H1 (cell line): Measurements from ENCODE around the gene PGBD5. TPM values are rescaled to one million over a fixed set of nuclear protein-coding genes. Genes with fewer than 3 reads are reported as not detected.

Experiments used
- CTCF ChIA-PET: fragments of 300-600 bp; sonication (Branson Sonifier 250); formaldehyde crosslinking; loops from one replicate; lab custom pipeline; 2021; ENCODE audit not compliant: partially characterized antibody; lab: Charles Lee
- POLR2A ChIA-PET: fragments of 300-600 bp; sonication (Branson Sonifier 250); formaldehyde crosslinking; loops from one replicate; lab custom pipeline; 2021; ENCODE audit warnings: inconsistent platforms; ENCODE audit not compliant: partially characterized antibody; lab: Charles Lee
- DNase-seq, 2 experiments: peaks; one replicate each; pipeline versions ENCODE4 v3.0.0 to v3.0.0-alpha.2; 2010 to 2022; ENCODE audit warnings: low spot score in 2 of 2, low read depth in 1 of 2, mixed read lengths in 1 of 2
- FAIRE-seq: peaks from 2 replicates; lab custom pipeline; 2011; peaks lifted over from hg19 to GRCh38; lab: Jason Lieb, UNC
- H2AFZ ChIP-seq: 2 replicates; pipeline ENCODE4 v1.8.1; 2012; ENCODE audit warnings: low read length, inconsistent platforms
- H2AK5ac ChIP-seq: 2 replicates; pipeline ENCODE4 v1.6.1; 2013; ENCODE audit warnings: low read depth, low read length
- H2BK120ac ChIP-seq: replicated peaks from 2 replicates; pipeline ENCODE3; 2013; ENCODE audit warnings: low read depth, low read length, inconsistent platforms
- H2BK12ac ChIP-seq: 2 replicates; pipeline ENCODE4 v1.6.1; 2013; ENCODE audit warnings: low read depth, low read length
- H2BK15ac ChIP-seq: 2 replicates; pipeline ENCODE4 v1.6.1; 2013; ENCODE audit warnings: low read length
- H2BK20ac ChIP-seq: 2 replicates; pipeline ENCODE4 v1.6.1; 2013; ENCODE audit warnings: low read length
- H2BK5ac ChIP-seq: 2 replicates; pipeline ENCODE4 v1.6.1; 2013; ENCODE audit warnings: low read depth, low read length
- H3K14ac ChIP-seq: 2 replicates; pipeline ENCODE4 v1.6.1; 2013; ENCODE audit warnings: inconsistent platforms; ENCODE audit not compliant: insufficient read length
- H3K18ac ChIP-seq: 2 replicates; pipeline ENCODE4 v1.6.1; 2013; ENCODE audit warnings: low read length; ENCODE audit errors: extremely low read depth
- H3K23ac ChIP-seq: 2 replicates; pipeline ENCODE4 v1.6.1; 2013; ENCODE audit warnings: inconsistent platforms; ENCODE audit not compliant: insufficient read length
- H3K23me2 ChIP-seq: 2 replicates; pipeline ENCODE4 v1.6.1; 2013; ENCODE audit warnings: low read depth, low read length
- H3K27ac ChIP-seq: 2 replicates; pipeline ENCODE4 v1.6.1; 2011; ENCODE audit warnings: low read depth, low read length, inconsistent platforms
- H3K27me3 ChIP-seq, 4 experiments: replicated peaks in 1 of 4; 1 replicate in 1 of 4; 2 replicates in 3 of 4; pipeline versions ENCODE4 v1.6.1 to v1.8.1; 2011 to 2013; ENCODE audit warnings: low read length in 3 of 4, mild to moderate bottlenecking in 3 of 4, inconsistent platforms in 2 of 4, mixed read lengths in 2 of 4, moderate library complexity in 1 of 4; ENCODE audit not compliant: control insufficient read depth in 3 of 4, insufficient read depth in 3 of 4; ENCODE audit errors: extremely low read depth in 1 of 4
- H3K36me3 ChIP-seq, 4 experiments: 2 replicates each; pipeline versions ENCODE4 v1.6.1 to v1.8.1; 2011 to 2013; ENCODE audit warnings: mild to moderate bottlenecking in 4 of 4, low read length in 3 of 4, moderate library complexity in 2 of 4, control low read depth in 1 of 4, inconsistent platforms in 1 of 4; ENCODE audit not compliant: insufficient read depth in 4 of 4, control insufficient read depth in 2 of 4
- H3K4ac ChIP-seq: replicated peaks from 2 replicates; pipeline ENCODE3; 2013; ENCODE audit warnings: low read length, low read depth, mixed read lengths, inconsistent platforms; ENCODE audit not compliant: insufficient read length
- H3K4me1 ChIP-seq, 4 experiments: replicated peaks in 1 of 4; 1 replicate in 1 of 4; 2 replicates in 3 of 4; pipeline versions ENCODE4 v1.6.1 to v1.8.1; 2011 to 2013; ENCODE audit warnings: low read length in 3 of 4, inconsistent platforms in 2 of 4, mixed read lengths in 1 of 4; ENCODE audit not compliant: insufficient read depth in 4 of 4, control insufficient read depth in 3 of 4
- H3K4me2 ChIP-seq, 2 experiments: 2 replicates each; pipeline versions ENCODE4 v1.6.1 to v1.8.1; 2011 to 2013; ENCODE audit warnings: low read depth in 2 of 2, low read length in 2 of 2, control low read depth in 1 of 2, inconsistent platforms in 1 of 2, mild to moderate bottlenecking in 1 of 2; ENCODE audit not compliant: insufficient read depth in 1 of 2
- H3K4me3 ChIP-seq, 4 experiments: fragments of 200-600, 300-600 bp in 1 of 4; sonication (generic), shearing (Covaris generic), sonication (Bioruptor Twin) in 1 of 4; 2 replicates each; pipeline versions ENCODE4 v1.5.1 to v1.8.1; 2011 to 2016; ENCODE audit warnings: low read length in 4 of 4, low read depth in 3 of 4, control low read depth in 2 of 4, inconsistent platforms in 2 of 4, mild to moderate bottlenecking in 2 of 4, mixed read lengths in 1 of 4, moderate library complexity in 1 of 4; ENCODE audit not compliant: insufficient read depth in 2 of 4; ENCODE audit errors: extremely low read depth in 1 of 4
- H3K56ac ChIP-seq: replicated peaks from 2 replicates; pipeline ENCODE3; 2013; ENCODE audit warnings: low read depth, mild to moderate bottlenecking, mixed read lengths, low read length, inconsistent platforms; ENCODE audit not compliant: insufficient read length
- H3K79me1 ChIP-seq: 2 replicates; pipeline ENCODE4 v1.6.1; 2013; ENCODE audit warnings: low read depth, low read length, control low read depth
- H3K79me2 ChIP-seq, 2 experiments: 2 replicates each; pipeline versions ENCODE4 v1.6.1 to v1.8.1; 2012 to 2013; ENCODE audit warnings: low read length in 2 of 2, mild to moderate bottlenecking in 2 of 2, inconsistent platforms in 1 of 2; ENCODE audit not compliant: insufficient read depth in 2 of 2, control insufficient read depth in 1 of 2
- H3K9ac ChIP-seq, 4 experiments: replicated peaks in 1 of 4; 1 replicate in 1 of 4; 2 replicates in 3 of 4; pipeline versions ENCODE4 v1.6.1 to v1.8.1; 2011 to 2013; ENCODE audit warnings: low read depth in 3 of 4, low read length in 3 of 4, control low read depth in 2 of 4, mild to moderate bottlenecking in 2 of 4, moderate library complexity in 2 of 4, inconsistent platforms in 1 of 4; ENCODE audit errors: extremely low read depth in 1 of 4
- H3K9me3 ChIP-seq, 2 experiments: 2 replicates each; pipeline versions ENCODE4 v1.6.1 to v1.8.1; 2012 to 2013; ENCODE audit warnings: mild to moderate bottlenecking in 2 of 2, moderate library complexity in 2 of 2, control low read depth in 1 of 2, inconsistent platforms in 1 of 2, low read depth in 1 of 2, low read length in 1 of 2, mixed read lengths in 1 of 2; ENCODE audit not compliant: insufficient read depth in 2 of 2
- H4K20me1 ChIP-seq, 2 experiments: replicated peaks in 1 of 2; 2 replicates each; pipeline versions ENCODE3 to v1.8.1; 2011 to 2013; ENCODE audit warnings: inconsistent platforms in 2 of 2, low read length in 2 of 2, mild to moderate bottlenecking in 1 of 2; ENCODE audit not compliant: insufficient read depth in 2 of 2, control insufficient read depth in 1 of 2
- H4K5ac ChIP-seq: 2 replicates; pipeline ENCODE4 v1.6.1; 2013; ENCODE audit warnings: low read length, low read depth, mixed read lengths, inconsistent platforms; ENCODE audit not compliant: insufficient read length
- H4K8ac ChIP-seq: 2 replicates; pipeline ENCODE4 v1.8.0; 2013; ENCODE audit warnings: mild to moderate bottlenecking, moderate library complexity, low read length, inconsistent platforms; ENCODE audit not compliant: insufficient read depth; ENCODE audit errors: extremely low read depth
- H4K91ac ChIP-seq: replicated peaks from 2 replicates; pipeline ENCODE3; 2013; ENCODE audit warnings: low read length, mixed read lengths, inconsistent platforms; ENCODE audit not compliant: insufficient read length
- BCL11A ChIP-seq, 2 experiments: IDR thresholded peaks; one replicate each; pipeline ENCODE4 v1.6.1; 2011; ENCODE audit warnings: low read depth in 2 of 2, low read length in 2 of 2, mild to moderate bottlenecking in 2 of 2
- CBX5 ChIP-seq: fragments of 300-800, 300-1000 bp; sonication (generic); IDR thresholded peaks from 2 replicates; pipeline ENCODE4 v1.7.1; 2016; ENCODE audit warnings: antibody characterized with exemption, low read length, low read depth
- CHD1 ChIP-seq: IDR thresholded peaks from 2 replicates; pipeline ENCODE4 v1.6.1; 2012; ENCODE audit warnings: low read depth, low read length, improper control_type of control experiment
- GABPA ChIP-seq: IDR thresholded peaks from 2 replicates; pipeline ENCODE4 v1.6.1; 2011; ENCODE audit warnings: mild to moderate bottlenecking, low read length, moderate library complexity, borderline replicate concordance; ENCODE audit not compliant: insufficient read depth
- PHF8 ChIP-seq: fragments of 200-600 bp; sonication (generic); conservative IDR thresholded peaks from 2 replicates; pipeline ENCODE4 v1.7.1; 2012; ENCODE audit warnings: low read depth, mild to moderate bottlenecking, inconsistent platforms, low read length, moderate library complexity
- SIRT6 ChIP-seq: IDR thresholded peaks from one replicate; pipeline ENCODE4 v1.7.1; 2012; ENCODE audit warnings: low read length, inconsistent platforms
- SP2 ChIP-seq: IDR thresholded peaks from 2 replicates; pipeline ENCODE4 v1.6.1; 2012; ENCODE audit warnings: mild to moderate bottlenecking, low read length, inconsistent platforms
- TAF1 ChIP-seq: IDR thresholded peaks from 2 replicates; pipeline ENCODE4 v1.6.1; 2011; ENCODE audit warnings: mild to moderate bottlenecking, low read depth, low read length
- WGBS, 2 experiments: shearing (Covaris generic) in 1 of 2; methylation state at CpG; one replicate each; pipeline versions ENCODE4 v1.1.6 to v1.1.7; 2013 to 2015; ENCODE audit warnings: low lambda C conversion rate in 2 of 2, mixed read lengths in 2 of 2, inconsistent platforms in 1 of 2, low coverage in 1 of 2, missing lambda C conversion rate in 1 of 2; ENCODE audit not compliant: insufficient replicate concordance in 2 of 2, insufficient coverage in 1 of 2, insufficient read length in 1 of 2; ENCODE audit errors: extremely low coverage in 1 of 2, missing lambda C conversion rate in 1 of 2; 5-methylcytosine and 5-hydroxymethylcytosine counted together
- polyA plus RNA-seq, 7 experiments: library from polyadenylated mRNA; depleted of rRNA in 3 of 7; stranded (reverse) in 5 of 7; unstranded in 2 of 7; fragments of >200 nt in 5 of 7; fragments of 200-250 nt in 2 of 7; gene quantifications; 1 replicate in 5 of 7; 2 replicates in 1 of 7; 4 replicates in 1 of 7; pipeline versions ENCODE4 v1.2.1 to v1.2.3, GENCODE V29; 2011 to 2013; ENCODE audit warnings: missing spikeins in 2 of 7, mixed read lengths in 2 of 7
- total RNA-seq: library from RNA; stranded (reverse); fragmentation: NEBNext Ultra II Directional; extraction: Animal tissue kit (Norgen Biotek cat#: 25700); gene quantifications from 2 replicates; pipeline ENCODE4 v1.2.1, GENCODE V29; 2021

PGBD5 gene
- total and polyA plus RNA-seq, 2 of the 8 experiments (the other 6 are each of a cell fraction or from before 2014, with no cell fraction given): 16.3 to 18.4 TPM

DNA sequence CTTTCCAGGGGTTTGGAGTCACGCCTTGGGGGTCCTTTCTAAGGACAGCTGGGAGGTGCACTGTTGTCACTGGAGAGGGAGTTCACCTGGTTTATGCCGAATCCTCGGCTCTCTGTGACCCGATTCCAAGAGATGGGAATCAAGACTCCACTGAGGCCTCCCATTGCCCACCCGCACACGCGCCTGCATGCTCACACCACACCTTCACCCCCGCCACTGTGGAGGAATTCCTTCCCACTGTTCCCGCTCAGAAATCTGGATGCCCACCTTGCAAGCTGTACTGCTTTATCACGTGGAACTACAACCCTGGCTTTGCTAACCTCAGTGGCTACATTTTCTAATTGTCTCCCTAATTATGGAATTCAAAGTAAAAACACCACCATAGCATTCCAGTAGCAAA, 29.2 kb downstream of the PGBD5 start:
- ChIA-PET CTCF (interaction anchor here (0.7 to 2.3 kb wide), 5 partner anchors 21 to 248 kb away, joined by 3 to 9 read pairs (median 3); no protein-coding TSS in a partner anchor), POLR2A (interaction anchor here (0.9 kb wide), 1 partner anchor 77 kb away, joined by 3 read pairs; no protein-coding TSS in a partner anchor)
- no peak overlapping the region for H4K91ac ChIP-seq
- H4K8ac ChIP-seq: peak overlapping the region; percentile 17; the same call in 1 of the 2 replicates
- H3K14ac ChIP-seq: no peak overlapping the region
- peaks cover 6 to 18% of the 10 kb centered on the region in 2 experiments for H4K20me1 ChIP-seq
- no peaks in the 10 kb centered on the region for H3K9me3 ChIP-seq
- H2AK5ac ChIP-seq: no peak overlapping the region
- H3K56ac ChIP-seq: no peak overlapping the region
- H3K18ac ChIP-seq: no peak overlapping the region
- no peak overlapping the region for H2BK120ac ChIP-seq
- H3K4me2 ChIP-seq: no peak overlapping the region
- 84% methylated on average over 10 of the region's 10 CpGs; no CpG with 5 or more reads in 1 of the 2 experiments for WGBS, 2 experiments
- H3K23ac ChIP-seq: no peak overlapping the region
- H3K27ac ChIP-seq: no peak overlapping the region
- H3K23me2 ChIP-seq: peaks cover 2% of the 10 kb centered on the region; the same call in 1 of the 2 replicates
- H3K79me2 ChIP-seq: peaks cover 0 to 32% of the 10 kb centered on the region in 2 experiments; a peak in 2 of 4 replicates
- no peak overlapping the region for H2BK20ac ChIP-seq
- no peak overlapping the region for H3K9ac ChIP-seq
- no peaks in the 10 kb centered on the region for H3K27me3 ChIP-seq
- DNase-seq: no peak
- H3K36me3 ChIP-seq: no peaks in the 10 kb centered on the region
- 0 out of 2 replicates have a peak overlapping the region, but pooled peaks have one; percentile 2 for H2BK5ac ChIP-seq
- H3K79me1 ChIP-seq: peaks cover 3% of the 10 kb centered on the region
- no peak overlapping the region for H2BK15ac ChIP-seq
- H4K5ac ChIP-seq: no peak overlapping the region
- no peak overlapping the region for H2AFZ ChIP-seq
- no peak for FAIRE-seq
- H2BK12ac ChIP-seq: no peak overlapping the region
- peaks cover 1 to 38% (median 21%) of the 10 kb centered on the region in 4 experiments for H3K4me1 ChIP-seq
- no peak overlapping the region for H3K4me3 ChIP-seq
- H3K4ac ChIP-seq: no peak overlapping the region
- no peak for TF ChIP-seq CHD1
- no peak for TF ChIP-seq GABPA
- TF ChIP-seq SP2: no peak
- TF ChIP-seq BCL11A (IDR thresholded peaks at IDR 0.05; ENCODE audit: low read depth in 2 of 2, low read length in 2 of 2): no peak
- no peak for TF ChIP-seq CBX5
- TF ChIP-seq PHF8: no peak
- no peak for TF ChIP-seq SIRT6
- no peak for TF ChIP-seq TAF1
